Mammary epithelial cell (primary cell): ENCODE data around the gene C1orf159.

Source experiments
- CTCF ChIP-seq, 2 donors: IDR thresholded peaks in 1 of 2; conservative IDR thresholded peaks in 1 of 2; 2 replicates each; pipeline ENCODE4 v1.5.1; 2011 to 2012; ENCODE audit warnings: inconsistent platforms in 2 of 2, low read length in 2 of 2, mild to moderate bottlenecking in 2 of 2, control low read depth in 1 of 2, low read depth in 1 of 2; ENCODE audit not compliant: insufficient read depth in 1 of 2; ENCODE audit errors: extremely low read depth in 1 of 2
- EZH2 ChIP-seq: IDR thresholded peaks from 2 replicates; pipeline ENCODE4 v1.6.1; 2012; ENCODE audit warnings: low read length, inconsistent platforms, borderline replicate concordance

GRCh38 chr1:1124508-1124785 is 8.6 kb upstream of the C1orf159 start:
- no peak for TF ChIP-seq CTCF (conservative IDR thresholded peaks at IDR 0.05 in 1 of 2, IDR thresholded peaks at IDR 0.05 in 1 of 2; ENCODE audit: extremely low read depth in 1 of 2, insufficient read depth in 1 of 2, low read depth in 1 of 2, low read length in 2 of 2)
- TF ChIP-seq EZH2 = no peak
